Stimulated activated CD4-positive, alpha-beta T cell treated with anti-CD3 and anti-CD28 coated beads, TNF-alpha, amount 100 ng/mL, for 1 hour (primary cell): ENCODE measurements around the gene RPL19.
"Not testable (repeated sequence)": the region's sequence is repeated elsewhere in the genome, so short reads cannot be mapped to it uniquely, and the experiment has no call there.

Experiments used
- DNase-seq, 3 donors: peaks; one replicate each; pipeline ENCODE4 v3.0.0-alpha.2; 2020; ENCODE audit warnings: low read depth in 3 of 3, low spot score in 1 of 3

Gene RPL19

DNA sequence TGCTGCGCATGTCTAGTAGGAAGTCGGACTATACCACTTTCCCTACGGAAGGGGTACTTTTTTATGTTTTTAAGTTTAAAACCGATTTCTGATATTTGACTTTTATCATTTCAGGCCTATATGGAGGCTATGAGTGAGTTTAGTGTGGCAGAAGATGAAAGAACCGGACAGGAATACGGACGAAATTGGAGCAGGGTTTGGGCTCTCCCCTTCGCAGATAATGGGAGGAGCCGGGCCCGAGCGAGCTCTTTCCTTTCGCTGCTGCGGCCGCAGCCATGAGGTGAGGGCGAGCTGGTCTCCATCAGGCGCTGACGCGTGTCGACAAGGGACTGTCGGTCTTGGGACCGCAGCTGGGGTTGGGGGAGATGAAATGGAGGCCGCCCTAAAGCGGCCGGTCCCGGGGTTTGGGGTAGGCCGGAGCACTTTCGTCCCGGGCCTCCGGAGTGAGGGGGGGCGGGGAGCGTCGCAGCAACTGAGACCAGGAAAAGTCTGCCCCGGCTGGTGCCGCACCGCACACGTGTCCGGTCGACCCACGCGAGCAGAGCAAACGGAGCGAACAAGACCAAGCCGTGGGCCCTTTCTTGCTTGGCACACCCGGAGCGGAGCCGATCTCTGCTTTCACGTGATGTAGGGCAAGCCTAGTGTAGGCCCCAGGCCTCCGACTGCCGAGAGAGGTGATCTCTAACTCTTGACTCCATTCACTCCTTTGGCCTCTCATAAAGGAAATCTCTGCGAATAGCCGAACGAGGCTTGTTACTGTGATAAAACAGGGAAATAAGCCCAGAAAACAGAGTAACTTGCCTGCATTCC lies at the start of gene RPL19:
TSS of gene RPL19 (plus strand) at position 214 of the 810 bp plus-strand sequence. CDS start at position 276, 62 bp downstream.
- peak; percentile 56 to 68 (median 65) for DNase-seq

DNA sequence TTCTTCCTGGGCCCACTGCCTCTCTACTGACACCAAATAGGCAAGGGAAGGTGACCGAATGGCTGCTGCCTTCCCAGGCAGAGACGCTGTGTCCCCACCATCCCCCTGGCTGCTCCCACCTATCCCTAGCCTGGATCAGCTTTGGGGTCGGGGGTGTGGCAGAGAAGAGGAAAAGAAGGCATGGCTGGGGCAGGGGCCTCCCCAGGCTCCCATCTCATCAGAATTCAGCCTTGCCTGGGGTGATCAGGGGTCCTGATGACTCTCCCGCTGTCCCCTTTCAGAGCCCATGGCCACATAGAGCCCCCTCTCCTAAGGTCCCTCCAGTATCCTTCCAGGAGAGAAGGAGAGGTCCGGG lies 49.3 kb upstream of the RPL19 start:
- no peak for DNase-seq

DNA sequence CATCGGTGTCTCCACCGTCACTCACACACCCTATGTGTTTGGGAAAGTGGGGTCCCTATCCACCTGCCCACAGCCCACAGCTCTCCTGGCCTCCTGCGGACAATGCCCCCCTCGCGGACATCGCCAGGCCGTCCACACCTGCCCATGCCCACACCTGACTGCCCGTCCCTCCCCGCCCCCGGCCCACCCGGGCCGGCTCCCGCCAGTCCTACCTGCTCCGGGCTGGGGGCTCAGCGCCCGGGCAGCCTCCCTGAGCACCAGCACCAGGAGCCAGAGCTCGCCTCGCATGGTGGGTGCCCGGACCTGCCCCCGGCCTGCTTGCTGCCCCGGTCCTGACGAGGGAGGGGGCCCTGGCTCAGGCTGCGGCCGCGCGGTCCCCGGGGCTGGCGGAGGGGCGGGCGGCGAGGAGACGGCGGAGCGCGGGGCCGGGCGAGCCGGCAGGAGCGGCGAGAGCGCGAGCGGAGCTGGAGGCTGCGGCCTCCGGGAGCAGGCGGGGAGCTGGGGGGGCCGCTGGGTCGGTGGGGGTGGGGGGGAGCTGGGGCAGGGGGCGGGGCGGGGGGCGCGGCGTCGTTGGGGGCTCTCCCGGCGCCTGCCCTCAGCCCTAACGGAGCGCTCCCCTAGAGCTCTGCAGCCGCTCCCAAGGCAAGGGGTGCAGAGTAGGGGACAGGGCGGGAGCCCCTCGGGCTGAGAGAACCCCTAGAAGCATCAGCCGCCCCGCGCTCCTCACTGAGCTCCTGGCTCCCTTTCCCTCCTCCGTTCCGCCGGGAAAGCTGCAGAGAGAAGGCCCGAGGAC lies 48.7 kb upstream of the RPL19 start, which contains the start of gene PLXDC1:
TSS of gene PLXDC1 (minus strand) at position 488 of the 793 bp plus-strand sequence. CDS start at position 288, 200 bp downstream.
- DNase-seq, result no peak

DNA sequence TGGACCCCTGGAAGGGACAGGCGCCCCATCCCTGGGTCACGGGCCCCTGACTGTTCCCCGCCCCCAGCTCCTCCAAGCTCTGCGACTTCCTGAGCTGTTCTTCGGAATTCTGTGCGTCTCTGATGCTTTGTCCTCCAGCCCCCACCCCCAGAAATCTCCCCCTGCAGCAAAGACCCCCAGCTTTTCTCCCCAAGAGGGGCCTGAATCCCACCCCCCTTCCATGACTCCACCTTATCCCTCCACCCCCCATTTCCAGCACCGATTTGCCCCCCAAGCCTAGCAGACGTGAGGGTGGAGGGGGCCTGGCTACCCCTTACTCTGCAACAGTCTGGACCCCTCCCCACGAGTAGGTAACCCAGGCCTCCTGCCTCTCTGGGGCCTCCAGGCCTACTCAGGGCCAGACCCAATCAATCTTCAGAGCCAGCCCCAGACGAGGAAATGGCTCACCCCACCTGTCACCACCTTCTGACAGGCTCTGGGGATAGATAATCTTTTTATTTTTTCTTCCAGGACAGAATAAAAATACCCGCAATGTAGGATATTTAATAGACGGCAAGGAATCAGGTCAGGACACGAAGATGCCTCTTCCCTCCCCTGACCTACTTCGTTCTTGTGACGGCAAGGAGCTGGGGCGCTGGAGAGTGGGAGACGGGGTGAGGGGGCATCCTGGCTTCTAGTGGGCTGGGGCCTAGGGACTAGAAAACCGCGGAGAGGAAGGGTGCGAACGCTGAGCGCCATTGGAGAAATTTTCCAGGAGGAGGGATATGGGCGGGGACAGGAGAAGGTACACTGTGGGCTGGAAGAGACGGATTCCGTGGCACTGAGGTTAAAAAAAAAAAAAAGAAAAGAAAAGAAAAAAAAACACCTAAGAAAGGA lies 47.9 kb upstream of the RPL19 start:
- no peak for DNase-seq

DNA sequence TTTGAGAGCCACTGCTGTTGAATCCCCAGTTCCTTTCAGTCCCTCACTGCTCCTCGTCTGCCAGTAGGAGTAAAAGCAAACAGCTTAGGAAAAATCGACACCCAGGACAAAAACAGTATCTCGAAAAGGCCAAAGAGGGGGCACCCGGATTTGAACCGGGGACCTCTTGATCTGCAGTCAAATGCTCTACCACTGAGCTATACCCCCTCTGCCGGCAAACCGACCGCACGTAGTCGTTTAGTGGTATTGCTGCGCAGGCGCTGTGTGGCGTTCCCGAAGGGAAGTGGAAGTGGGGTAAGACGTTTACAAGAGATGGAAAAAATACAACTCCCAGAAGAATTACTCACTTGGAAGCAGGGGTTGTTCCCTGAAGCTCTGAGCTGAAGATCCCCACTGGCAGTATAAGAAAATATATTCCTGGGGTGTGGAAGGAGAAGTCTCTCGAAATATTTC lies 46.5 kb upstream of the RPL19 start:
- DNase-seq, result peak; percentile 85 to 98 (median 90)

DNA sequence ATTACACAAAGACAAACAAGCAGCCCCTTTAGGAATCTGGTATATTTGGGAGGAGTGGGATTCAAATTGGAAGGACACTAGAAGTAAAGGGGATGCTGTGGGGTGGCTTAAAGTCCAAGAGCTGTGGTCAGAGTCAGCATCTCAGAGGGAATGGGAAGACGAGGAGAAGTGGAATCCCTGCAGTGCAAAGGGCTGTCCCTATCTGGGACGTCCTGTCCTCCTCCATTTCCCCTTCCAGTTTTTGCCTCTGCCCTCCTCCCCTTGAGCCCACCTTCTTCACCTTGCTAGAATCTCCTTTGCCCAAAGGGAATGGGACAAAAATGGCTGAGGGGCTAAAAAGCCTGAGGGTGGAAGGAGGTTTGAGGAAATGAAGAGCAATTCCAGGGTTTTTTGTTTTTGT lies 44.4 kb upstream of the RPL19 start:
- no peak for DNase-seq

DNA sequence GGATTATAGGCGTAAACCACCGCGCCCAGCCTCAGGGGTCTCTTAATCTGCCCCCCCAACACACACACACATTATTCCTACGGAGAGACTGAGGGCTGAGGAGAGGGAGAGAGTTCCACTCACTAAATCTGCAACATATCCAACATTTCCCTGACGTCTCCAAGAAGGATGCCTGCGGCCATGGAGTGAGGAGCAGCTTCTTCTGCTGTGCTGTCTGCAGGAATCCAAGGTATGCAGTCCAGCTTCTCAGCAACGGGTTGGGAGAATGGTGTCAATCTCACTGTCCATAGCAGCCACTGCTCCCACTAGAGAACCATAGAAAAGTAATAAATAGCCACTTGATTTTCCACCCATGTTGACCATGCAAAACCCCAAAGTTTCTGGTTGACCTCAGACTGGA lies 43.6 kb upstream of the RPL19 start:
- no peak for DNase-seq

DNA sequence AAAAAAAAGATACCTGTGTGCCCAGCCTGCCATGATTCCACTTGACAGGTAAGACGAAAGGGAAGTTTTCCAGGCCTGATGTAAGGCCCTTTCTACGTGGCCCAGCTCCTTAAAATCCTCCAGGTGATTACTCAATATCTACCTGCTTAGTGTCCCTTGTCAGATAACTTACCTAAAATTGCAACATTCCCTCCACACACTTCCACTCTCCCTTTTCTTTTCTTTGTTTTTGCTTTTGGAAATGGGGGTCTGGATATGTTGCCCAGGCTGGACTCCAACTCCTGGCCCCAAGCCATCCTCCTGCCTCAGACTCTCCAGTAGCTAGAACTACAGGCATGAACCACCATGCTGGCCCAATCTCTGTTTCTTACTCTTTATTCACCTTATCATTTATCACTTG lies 41.5 kb upstream of the RPL19 start:
- no peak for DNase-seq

DNA sequence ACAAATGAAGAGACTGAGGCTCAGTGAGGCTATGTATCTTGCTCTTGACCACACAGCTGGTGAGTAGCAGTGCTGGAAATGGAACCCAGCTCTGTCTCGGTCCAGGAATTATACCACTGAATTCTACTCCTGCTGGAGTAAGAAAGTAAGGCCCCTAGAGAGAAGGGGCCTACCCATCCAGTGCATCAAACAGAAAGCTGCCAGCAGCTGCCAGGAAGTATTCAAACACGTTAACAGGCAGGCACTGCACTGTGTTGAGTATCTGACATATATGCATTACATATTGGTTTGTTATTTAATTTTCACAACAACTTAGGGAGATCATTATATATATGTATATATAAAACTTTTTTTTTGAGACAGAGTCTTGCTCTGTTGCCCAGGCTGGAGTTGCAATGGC lies 38.1 kb upstream of the RPL19 start:
- DNase-seq, result no peak

DNA sequence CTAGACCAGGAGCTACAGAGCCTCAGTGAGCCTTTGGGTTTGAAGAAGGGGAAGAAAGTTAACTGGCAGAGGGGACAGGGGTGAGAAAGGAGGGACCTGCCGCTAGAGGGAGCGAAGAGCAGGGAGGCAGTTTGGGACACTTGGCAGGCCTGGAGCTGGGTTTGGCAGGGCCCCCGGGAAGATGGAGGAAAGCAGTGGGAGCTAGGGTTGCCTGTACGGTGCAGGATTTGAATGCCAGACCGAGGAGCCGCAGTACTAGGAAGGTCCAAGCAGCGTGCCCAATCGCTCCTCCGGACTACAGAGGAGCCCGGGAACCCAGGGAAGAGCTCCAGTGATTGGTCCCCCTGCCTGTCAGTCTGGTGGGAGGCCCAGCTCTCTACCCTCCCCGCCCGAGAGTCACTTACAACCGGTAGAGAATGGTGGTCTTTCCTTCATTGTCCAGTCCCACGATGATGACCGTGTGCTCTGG lies 35.4 kb upstream of the RPL19 start:
- peak; percentile 21 to 57 (median 35) for DNase-seq

DNA sequence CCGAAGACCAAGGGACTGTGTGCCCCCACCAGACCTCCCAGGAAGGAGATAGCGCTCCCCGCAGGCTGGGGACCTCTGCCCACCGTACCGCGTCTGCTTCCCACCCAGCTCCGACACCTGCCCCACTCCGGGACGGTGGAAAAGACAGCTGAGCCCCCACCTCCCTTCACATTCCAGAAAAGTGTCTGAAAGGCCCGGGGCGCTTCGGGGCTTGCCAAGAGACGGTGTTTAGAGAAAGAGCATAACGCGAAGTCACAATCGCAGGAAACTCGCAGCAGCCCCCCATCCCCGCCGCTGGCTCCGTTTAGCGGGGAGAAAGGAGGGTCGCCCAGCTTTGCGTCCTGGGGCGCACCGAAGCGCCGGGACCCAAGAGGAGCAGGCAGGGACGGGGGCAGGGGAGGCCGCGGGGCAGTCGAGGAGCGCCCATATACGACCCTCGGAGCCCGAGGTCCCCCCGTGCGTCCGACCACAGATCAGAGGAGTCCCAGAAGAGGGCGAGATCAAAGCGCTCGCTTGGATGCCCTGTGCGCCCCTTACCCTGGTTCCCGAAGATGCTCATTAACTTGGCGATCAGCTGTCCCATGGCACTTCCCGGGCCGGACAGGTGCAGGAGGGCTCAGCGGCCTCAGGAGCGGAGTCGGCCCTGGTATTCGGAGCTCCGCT lies 34.8 kb upstream of the RPL19 start:
- DNase-seq, result no peak

DNA sequence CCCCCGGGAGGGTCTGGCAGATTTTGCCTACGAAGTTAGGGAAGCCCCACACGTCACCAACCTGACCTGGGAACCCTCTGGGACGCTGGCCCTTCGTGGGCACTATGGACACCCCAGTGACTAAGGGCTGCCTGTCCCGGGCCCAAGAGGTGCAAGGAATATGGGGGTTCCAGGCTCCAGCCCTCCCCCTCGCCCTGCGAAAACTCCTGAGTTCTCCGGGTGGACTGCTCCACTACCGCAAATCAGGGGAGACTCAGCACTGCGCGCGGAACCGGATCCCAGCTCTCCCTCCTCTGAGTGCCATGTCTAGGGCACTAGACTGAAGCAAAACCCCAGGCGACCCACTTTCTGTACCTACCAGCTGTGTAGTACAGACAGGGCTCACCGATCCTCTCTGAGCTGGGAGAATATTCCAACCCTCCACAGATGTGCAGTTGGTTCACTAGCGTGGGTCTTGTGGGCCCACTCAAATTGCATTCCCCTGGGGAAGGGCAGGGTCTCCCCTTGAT lies 34.2 kb upstream of the RPL19 start, which contains the start of gene ARL5C:
TSS of gene ARL5C (minus strand) at position 321 of the 509 bp plus-strand sequence. CDS start 401 bp downstream, outside the sequence.
- DNase-seq, result no peak

DNA sequence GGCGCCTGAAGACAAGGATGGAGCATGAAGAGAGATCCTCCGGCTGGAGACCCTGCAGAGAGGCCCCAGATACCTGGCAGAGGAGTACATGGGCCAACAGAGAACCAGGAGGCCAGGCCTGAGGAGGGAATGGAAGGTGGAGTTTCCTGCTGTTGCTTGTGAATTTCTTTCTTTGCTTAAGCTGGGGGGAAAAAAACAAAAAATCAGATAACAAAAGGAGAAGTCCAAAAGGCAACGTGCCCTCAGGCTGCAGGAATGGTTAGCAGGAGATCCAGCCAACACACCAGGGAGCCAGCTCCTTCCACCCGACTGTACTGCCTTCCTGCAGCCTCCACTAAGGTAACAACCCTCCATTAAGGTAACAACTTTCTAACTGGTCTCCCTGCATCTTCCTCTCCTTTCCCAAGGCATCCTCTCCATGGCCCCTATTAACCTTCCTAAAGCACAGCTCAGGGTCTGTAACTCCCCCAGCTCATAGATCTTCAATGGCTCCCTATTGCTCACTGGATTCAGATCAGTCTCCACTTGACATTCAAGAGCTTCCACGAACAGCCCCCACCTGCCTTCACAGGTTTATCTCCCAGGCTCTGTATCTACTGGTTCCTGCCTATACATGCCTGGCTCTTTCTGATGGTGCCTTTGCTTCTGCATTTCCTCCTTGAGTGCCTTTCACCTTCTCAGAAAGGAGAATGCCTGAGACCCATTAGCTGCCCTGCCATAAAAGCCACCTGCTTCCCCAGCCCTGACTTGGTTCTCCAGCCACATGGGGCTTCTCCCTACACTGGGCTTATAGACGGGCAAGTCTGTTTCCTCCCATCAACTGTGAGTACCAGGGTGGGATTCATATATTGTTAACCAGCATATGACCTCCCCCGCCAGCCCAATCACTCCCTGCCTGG lies 33.4 kb upstream of the RPL19 start:
- DNase-seq, result no peak

DNA sequence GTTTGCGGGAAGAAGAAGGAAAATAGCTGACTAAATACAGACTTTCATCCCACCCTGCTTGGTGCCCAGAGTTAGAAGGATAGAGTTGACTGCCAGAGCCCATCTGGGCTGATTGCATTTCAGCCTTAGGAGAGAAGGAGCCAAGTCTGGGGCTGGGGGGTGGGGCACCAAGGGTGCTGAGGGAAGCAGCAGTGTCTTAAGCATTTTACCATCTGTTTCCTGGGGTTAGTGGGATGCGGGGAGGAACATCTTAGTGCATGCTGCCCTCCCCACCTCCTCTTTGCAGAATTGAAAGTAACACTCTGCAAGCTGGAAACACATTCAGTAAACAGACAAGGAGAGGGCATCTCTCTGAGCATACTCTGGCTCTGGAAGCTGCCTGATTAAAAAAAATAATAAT lies 32.6 kb upstream of the RPL19 start:
- no peak for DNase-seq

DNA sequence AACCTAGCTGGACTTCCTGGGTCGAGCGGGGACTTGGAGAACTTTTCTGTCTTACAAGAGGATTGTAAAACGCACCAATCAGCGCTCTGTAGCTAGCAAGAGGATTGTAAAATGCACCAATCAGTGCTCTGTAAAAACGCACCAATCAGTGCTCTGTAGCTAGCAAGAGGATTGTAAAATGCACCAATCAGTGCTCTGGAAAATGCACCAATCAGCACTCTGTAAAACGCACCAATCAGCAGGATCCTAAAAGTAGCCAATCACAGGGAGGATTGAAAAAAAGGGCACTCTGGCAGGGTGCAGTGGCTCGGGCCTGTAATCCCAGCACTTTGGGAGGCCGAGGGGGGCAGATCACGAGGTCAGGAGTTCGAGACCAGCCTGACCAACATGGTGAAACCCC lies 31.6 kb upstream of the RPL19 start:
- DNase-seq, result not testable (repeated sequence)

DNA sequence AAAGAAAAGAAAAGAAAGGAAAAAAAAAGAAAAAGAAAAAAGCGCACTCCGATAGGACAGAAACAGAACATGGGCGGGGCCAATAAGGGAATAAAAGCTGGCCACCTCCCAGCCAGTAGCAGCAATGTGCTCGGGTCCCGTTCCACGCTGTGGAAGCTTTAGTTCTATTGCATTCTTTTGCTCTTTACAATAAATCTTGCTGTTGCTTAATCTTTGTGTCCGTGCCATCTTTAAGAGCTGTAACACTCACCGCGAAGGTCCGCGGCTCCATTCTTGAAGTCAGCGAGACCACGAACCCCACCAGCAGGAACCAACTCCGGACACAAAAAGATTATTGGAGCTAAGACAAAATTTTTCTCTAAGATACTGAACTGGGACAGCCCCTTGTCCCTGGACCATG lies 31.0 kb upstream of the RPL19 start:
- DNase-seq, result no peak

DNA sequence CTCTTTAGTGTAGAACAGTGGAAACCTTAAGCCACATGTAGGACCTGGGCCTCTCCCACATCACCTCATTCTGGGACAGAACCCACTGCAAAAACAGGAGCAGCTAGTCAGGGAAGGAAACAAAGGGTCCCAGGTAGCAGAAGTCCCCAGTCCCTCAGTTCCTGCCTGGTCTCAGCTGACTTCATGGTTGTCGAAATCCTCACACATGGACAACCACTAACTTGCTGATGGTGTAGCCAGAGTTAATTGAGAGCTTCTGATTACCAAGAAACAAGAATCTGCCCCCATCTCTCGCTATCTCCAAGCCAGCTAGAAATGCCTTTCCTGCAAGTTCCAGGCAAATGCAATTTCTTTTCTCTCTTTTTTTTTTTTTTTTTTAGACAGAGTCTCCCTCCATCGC lies 30.6 kb upstream of the RPL19 start:
- no peak for DNase-seq

DNA sequence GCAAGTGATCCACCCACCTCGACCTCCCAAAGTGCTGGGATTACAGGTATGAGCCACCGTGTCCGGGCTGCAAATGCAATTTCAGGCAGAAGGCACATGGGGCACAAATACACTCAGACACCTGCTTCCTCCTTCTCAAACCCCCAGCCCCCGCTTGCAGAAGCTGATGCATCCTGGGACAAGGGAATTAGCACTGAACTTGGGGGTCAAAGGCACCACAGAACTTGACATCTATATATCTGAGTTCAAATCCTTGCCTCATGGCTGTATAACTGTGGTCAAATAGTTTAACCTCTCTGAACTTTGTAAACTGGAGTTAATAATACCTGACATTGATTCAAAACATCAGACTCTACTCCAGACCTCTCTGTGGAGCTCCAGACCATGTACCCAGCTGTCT lies 30.0 kb upstream of the RPL19 start:
- no peak for DNase-seq

DNA sequence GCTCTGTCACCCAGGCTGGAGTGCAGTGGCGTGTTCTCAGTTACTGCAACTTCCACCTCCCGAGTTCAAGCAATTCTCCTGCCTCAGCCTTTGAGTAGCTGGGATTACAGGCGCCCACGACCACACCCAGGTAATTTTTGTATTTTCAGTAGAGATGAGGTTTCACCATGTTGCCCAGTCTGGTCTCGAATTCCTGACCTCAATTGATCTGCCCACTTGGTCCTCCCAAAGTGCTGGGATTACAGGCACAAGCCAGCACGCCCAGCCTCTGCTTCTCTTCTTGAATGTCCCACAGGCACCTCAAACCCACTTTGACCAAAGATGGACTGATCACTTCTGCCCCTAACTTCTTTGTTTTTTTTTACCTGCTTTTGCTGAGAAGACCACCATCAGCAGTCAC lies 29.5 kb upstream of the RPL19 start:
- DNase-seq, result no peak
